Uterus (tissue), 2 donors: ENCODE measurements around the gene KCNA4.

Source experiments
- POLR2A ChIP-seq, 2 donors: fragments of 450-650 bp; IDR thresholded peaks; one replicate each; pipeline ENCODE4 v1.6.1; 2016; ENCODE audit warnings: antibody characterized with exemption in 2 of 2, mild to moderate bottlenecking in 1 of 2, moderate library complexity in 1 of 2
- TF ChIP-seq, protein P1 (sequence below), 4 experiments: fragments of 200-600 bp in 2 of 4; fragments of 450-650 bp in 2 of 4; sonication (generic) in 2 of 4; IDR thresholded peaks; one replicate each; pipeline ENCODE4 v1.5.1; 2016 to 2019; ENCODE audit warnings: antibody characterized with exemption in 4 of 4, mild to moderate bottlenecking in 2 of 4, moderate library complexity in 1 of 4

DNA sequence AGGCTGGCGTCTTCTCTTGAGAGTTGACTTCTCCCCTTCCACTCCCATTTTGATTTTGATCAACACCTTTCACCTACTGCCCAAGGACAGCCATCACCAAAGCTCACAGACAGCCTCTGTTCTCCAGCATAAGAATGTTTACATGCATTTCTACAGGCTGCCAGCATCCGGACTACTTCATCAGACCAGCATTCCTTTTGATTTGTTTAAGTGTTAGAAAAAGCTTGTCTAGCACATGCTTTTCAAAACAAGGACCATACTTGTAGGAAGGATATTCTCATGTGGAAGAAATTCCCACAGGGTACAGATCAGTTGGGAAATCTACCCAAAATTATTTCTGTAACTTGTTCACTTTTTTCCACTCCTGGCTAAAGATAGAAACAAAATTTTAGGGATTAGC lies 6.2 kb upstream of the KCNA4 start:
- TF ChIP-seq, protein P1, sequence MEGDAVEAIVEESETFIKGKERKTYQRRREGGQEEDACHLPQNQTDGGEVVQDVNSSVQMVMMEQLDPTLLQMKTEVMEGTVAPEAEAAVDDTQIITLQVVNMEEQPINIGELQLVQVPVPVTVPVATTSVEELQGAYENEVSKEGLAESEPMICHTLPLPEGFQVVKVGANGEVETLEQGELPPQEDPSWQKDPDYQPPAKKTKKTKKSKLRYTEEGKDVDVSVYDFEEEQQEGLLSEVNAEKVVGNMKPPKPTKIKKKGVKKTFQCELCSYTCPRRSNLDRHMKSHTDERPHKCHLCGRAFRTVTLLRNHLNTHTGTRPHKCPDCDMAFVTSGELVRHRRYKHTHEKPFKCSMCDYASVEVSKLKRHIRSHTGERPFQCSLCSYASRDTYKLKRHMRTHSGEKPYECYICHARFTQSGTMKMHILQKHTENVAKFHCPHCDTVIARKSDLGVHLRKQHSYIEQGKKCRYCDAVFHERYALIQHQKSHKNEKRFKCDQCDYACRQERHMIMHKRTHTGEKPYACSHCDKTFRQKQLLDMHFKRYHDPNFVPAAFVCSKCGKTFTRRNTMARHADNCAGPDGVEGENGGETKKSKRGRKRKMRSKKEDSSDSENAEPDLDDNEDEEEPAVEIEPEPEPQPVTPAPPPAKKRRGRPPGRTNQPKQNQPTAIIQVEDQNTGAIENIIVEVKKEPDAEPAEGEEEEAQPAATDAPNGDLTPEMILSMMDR (IDR thresholded peaks at IDR 0.05) = no peak
- TF ChIP-seq POLR2A (IDR thresholded peaks at IDR 0.05) = no peak
